H9 (cell line): ENCODE results near the gene HSD17B8. TPM values are rescaled to one million over a fixed set of nuclear protein-coding genes. Genes with fewer than 3 reads are reported as not detected.

Source experiments
- DNase-seq: peaks from one replicate; pipeline ENCODE4 v3.0.0-alpha.2; 2017
- H2AFZ ChIP-seq: one replicate; pipeline ENCODE4 v1.6.1; 2013; ENCODE audit warnings: mild to moderate bottlenecking, low read length, control low read depth, moderate library complexity
- H2AK5ac ChIP-seq: 2 replicates; pipeline ENCODE4 v1.6.1; 2013; ENCODE audit warnings: low read length, control low read depth, mixed read lengths; ENCODE audit not compliant: insufficient read length
- H2BK120ac ChIP-seq: one replicate; pipeline ENCODE4 v1.6.1; 2013; ENCODE audit warnings: low read depth, mild to moderate bottlenecking, low read length, control low read depth, inconsistent platforms; ENCODE audit not compliant: poor library complexity, severe bottlenecking
- H2BK12ac ChIP-seq: 2 replicates; pipeline ENCODE4 v1.6.1; 2013; ENCODE audit warnings: low read length, control low read depth, mixed read lengths, low read depth; ENCODE audit not compliant: insufficient read length
- H2BK15ac ChIP-seq: 2 replicates; pipeline ENCODE4 v1.6.1; 2013; ENCODE audit warnings: low read depth, low read length, control low read depth
- H2BK20ac ChIP-seq: one replicate; pipeline ENCODE4 v1.6.1; 2013; ENCODE audit warnings: low read depth, mild to moderate bottlenecking, low read length, control low read depth, inconsistent platforms; ENCODE audit not compliant: poor library complexity, severe bottlenecking
- H2BK5ac ChIP-seq: 2 replicates; pipeline ENCODE4 v1.6.1; 2013; ENCODE audit warnings: low read length, control low read depth, mixed read lengths; ENCODE audit not compliant: insufficient read length
- H3K14ac ChIP-seq: 2 replicates; pipeline ENCODE4 v1.6.1; 2013; ENCODE audit warnings: low read length, control low read depth; ENCODE audit not compliant: insufficient read depth
- H3K18ac ChIP-seq: 2 replicates; pipeline ENCODE4 v1.6.1; 2013; ENCODE audit warnings: low read depth, mild to moderate bottlenecking, mixed read lengths, low read length, control low read depth; ENCODE audit not compliant: insufficient read length
- H3K23ac ChIP-seq: 2 replicates; pipeline ENCODE4 v1.6.1; 2013; ENCODE audit warnings: low read length, control low read depth, mixed read lengths, low read depth; ENCODE audit not compliant: insufficient read length
- H3K23me2 ChIP-seq: 2 replicates; pipeline ENCODE4 v1.6.1; 2013; ENCODE audit warnings: low read depth, mild to moderate bottlenecking, mixed read lengths, low read length, control low read depth; ENCODE audit not compliant: insufficient read length, poor library complexity, severe bottlenecking
- H3K27ac ChIP-seq: 2 replicates; pipeline ENCODE4 v1.5.1; 2013; ENCODE audit warnings: low read length, control low read depth, mixed read lengths, low read depth; ENCODE audit not compliant: insufficient read length
- H3K27me3 ChIP-seq: 2 replicates; pipeline ENCODE4 v1.6.1; 2013; ENCODE audit warnings: low read length, control low read depth, inconsistent platforms; ENCODE audit not compliant: insufficient read depth
- H3K4ac ChIP-seq: 2 replicates; pipeline ENCODE4 v1.6.1; 2013; ENCODE audit warnings: low read depth, mild to moderate bottlenecking, control low read depth, inconsistent platforms, low read length, moderate library complexity
- H3K4me1 ChIP-seq: 2 replicates; pipeline ENCODE4 v1.6.1; 2013; ENCODE audit warnings: low read length, control low read depth, inconsistent platforms; ENCODE audit not compliant: insufficient read depth
- H3K4me2 ChIP-seq: 2 replicates; pipeline ENCODE4 v1.6.1; 2013; ENCODE audit warnings: low read length, control low read depth, mixed read lengths; ENCODE audit not compliant: insufficient read length, insufficient read depth
- H3K56ac ChIP-seq: 2 replicates; pipeline ENCODE4 v1.6.1; 2013; ENCODE audit warnings: low read depth, mild to moderate bottlenecking, mixed read lengths, low read length, control low read depth; ENCODE audit not compliant: insufficient read length
- H3K79me1 ChIP-seq: 2 replicates; pipeline ENCODE4 v1.6.1; 2013; ENCODE audit warnings: low read depth, mild to moderate bottlenecking, moderate library complexity, low read length, control low read depth, inconsistent platforms; ENCODE audit not compliant: insufficient read depth, poor library complexity, severe bottlenecking
- H3K79me2 ChIP-seq: 2 replicates; pipeline ENCODE4 v1.6.1; 2013; ENCODE audit warnings: low read length, control low read depth, inconsistent platforms; ENCODE audit not compliant: insufficient read depth
- H3K9ac ChIP-seq: 2 replicates; pipeline ENCODE4 v1.6.1; 2013; ENCODE audit warnings: low read length, control low read depth, mixed read lengths; ENCODE audit not compliant: insufficient read length; ENCODE audit errors: extremely low read depth
- H3K9me3 ChIP-seq: one replicate; pipeline ENCODE4 v1.6.1; 2013; ENCODE audit warnings: low read depth, low read length, inconsistent platforms; ENCODE audit not compliant: control insufficient read depth
- H3T11ph ChIP-seq: one replicate; pipeline ENCODE4 v1.6.1; 2013; ENCODE audit warnings: mild to moderate bottlenecking, low read length, control low read depth, inconsistent platforms
- H4K20me1 ChIP-seq: one replicate; pipeline ENCODE4 v1.6.1; 2013; ENCODE audit not compliant: control insufficient read depth, insufficient read length, insufficient read depth
- H4K5ac ChIP-seq: 2 replicates; pipeline ENCODE4 v1.6.1; 2013; ENCODE audit warnings: low read depth, mild to moderate bottlenecking, mixed read lengths, low read length, control low read depth; ENCODE audit not compliant: insufficient read length
- H4K8ac ChIP-seq: replicated peaks from 2 replicates; pipeline ENCODE4 v1.6.1; 2013; ENCODE audit warnings: low read length, control low read depth, mixed read lengths, low read depth; ENCODE audit not compliant: insufficient read length
- H4K91ac ChIP-seq: 2 replicates; pipeline ENCODE4 v1.6.1; 2013; ENCODE audit warnings: low read depth, mild to moderate bottlenecking, moderate library complexity, mixed read lengths, low read length, control low read depth; ENCODE audit not compliant: insufficient read length
- H3K27ac Mint-ChIP-seq, 3 experiments: 2 replicates in 2 of 3; 3 replicates in 1 of 3; pipeline ENCODE4 v1.8.0; 2020 to 2021; ENCODE audit warnings: mixed read lengths in 3 of 3, mild to moderate bottlenecking in 1 of 3, moderate library complexity in 1 of 3
- H3K27me3 Mint-ChIP-seq: 2 replicates; pipeline ENCODE4 v1.8.0; 2021; ENCODE audit warnings: low read depth, mild to moderate bottlenecking, moderate library complexity, mixed read lengths
- H3K36me3 Mint-ChIP-seq, 3 experiments: 2 replicates in 2 of 3; 3 replicates in 1 of 3; pipeline ENCODE4 v1.8.0; 2020 to 2021; ENCODE audit warnings: low read depth in 3 of 3, mixed read lengths in 3 of 3; ENCODE audit not compliant: insufficient read depth in 1 of 3
- H3K4me1 Mint-ChIP-seq, 2 experiments: 2 replicates each; pipeline ENCODE4 v1.8.0; 2020; ENCODE audit warnings: mixed read lengths in 2 of 2
- H3K4me3 Mint-ChIP-seq, 2 experiments: 2 replicates in 1 of 2; 3 replicates in 1 of 2; pipeline ENCODE4 v1.8.0; 2020 to 2021; ENCODE audit warnings: mild to moderate bottlenecking in 2 of 2, mixed read lengths in 2 of 2, moderate library complexity in 1 of 2
- H3K9me3 Mint-ChIP-seq, 2 experiments: 2 replicates in 1 of 2; 3 replicates in 1 of 2; pipeline ENCODE4 v1.8.0; 2020; ENCODE audit warnings: mild to moderate bottlenecking in 2 of 2, mixed read lengths in 2 of 2, moderate library complexity in 1 of 2
- CTCF ChIP-seq: fragments of 200-600 bp; sonication (generic); conservative IDR thresholded peaks from 3 replicates; pipeline ENCODE4 v1.8.0; 2021; ENCODE audit warnings: antibody characterized with exemption, mild to moderate bottlenecking
- WGBS: extraction: QIAGEN DNeasy Blood & Tissue Kit; methylation state at CpG from one replicate; pipeline ENCODE4 v1.1.7; 2013; ENCODE audit warnings: missing lambda C conversion rate, low lambda C conversion rate, mixed read lengths; ENCODE audit not compliant: insufficient read length; ENCODE audit errors: extremely low coverage; 5-methylcytosine and 5-hydroxymethylcytosine counted together
- total RNA-seq: library from RNA; stranded (reverse); gene quantifications from 2 replicates; pipeline ENCODE4 v1.2.1, GENCODE V29; 2021

The HSD17B8 gene
- total RNA-seq, 1 experiment from 2014 or later, result 7.1 TPM

DNA sequence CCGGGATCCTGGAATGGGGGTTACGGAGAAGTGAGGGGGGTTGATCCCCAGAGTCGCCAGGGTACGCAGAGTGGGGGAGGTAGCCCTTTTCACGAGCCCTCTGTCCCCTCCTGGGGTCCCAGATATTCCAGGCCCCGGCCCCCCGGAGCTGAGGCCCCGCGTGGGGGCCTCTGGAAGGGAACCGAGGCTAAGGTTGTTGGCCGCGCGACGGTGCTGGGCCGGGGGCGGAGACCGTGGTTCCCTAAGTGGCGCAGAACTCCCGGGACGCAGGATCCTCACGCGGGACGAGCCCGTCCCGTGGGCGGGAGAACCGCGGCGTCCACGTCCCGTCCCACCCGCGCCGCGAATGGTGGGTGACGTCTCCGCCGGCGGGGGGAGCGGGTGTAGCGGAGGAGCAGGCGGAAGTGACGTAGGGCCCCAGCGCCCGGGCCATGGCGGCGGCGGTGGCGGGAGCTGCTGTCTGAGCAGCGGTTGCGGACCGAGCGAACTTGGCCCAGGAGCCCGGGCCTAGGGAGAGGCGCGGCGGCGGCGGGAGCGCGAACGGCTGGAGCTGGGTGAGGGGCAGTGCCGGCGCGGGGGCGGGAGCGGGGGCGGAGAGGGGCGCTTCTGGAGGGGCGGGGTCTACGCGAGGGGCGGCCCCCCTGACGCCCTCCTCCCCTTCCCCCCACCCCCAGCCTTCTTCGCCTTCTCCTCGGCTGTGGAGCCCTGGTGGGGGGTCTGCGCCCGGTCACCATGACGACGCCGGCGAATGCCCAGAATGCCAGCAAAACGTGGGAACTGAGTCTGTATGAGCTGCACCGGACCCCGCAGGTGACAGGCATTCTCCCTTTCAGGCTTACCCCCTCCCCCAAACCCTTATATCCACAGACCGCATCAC lies 3.9 kb downstream of the HSD17B8 start, which contains the start of gene RING1:
TSS of gene RING1 (plus strand) at position 410 of the 877 bp plus-strand sequence. CDS start at position 733, 323 bp downstream.
- H3K27me3 Mint-ChIP-seq, result peaks cover 66% of the 10 kb centered on the region
- peaks cover 3% of the 10 kb centered on the region for H4K20me1 ChIP-seq
- TF ChIP-seq CTCF, result no peak
- no peak within 1 kb of the TSS for H3K9ac ChIP-seq
- no peak within 1 kb of the TSS for H2BK15ac ChIP-seq
- no peak within 1 kb of the TSS for H2BK12ac ChIP-seq
- H3K4ac ChIP-seq, result no peak within 1 kb of the TSS
- H3K79me1 ChIP-seq, result no peaks in the 10 kb centered on the region
- no peak within 1 kb of the TSS for H3T11ph ChIP-seq
- peaks cover 42 to 52% of the 10 kb centered on the region in 2 experiments for H3K4me1 Mint-ChIP-seq
- H4K8ac ChIP-seq, result no peak within 1 kb of the TSS
- H3K27ac ChIP-seq, result no peak within 1 kb of the TSS
- peaks cover 13 to 33% (median 21%) of the 10 kb centered on the region in 3 experiments for H3K36me3 Mint-ChIP-seq
- peaks cover 30% of the 10 kb centered on the region; the same call in 1 of the 2 replicates for H3K27me3 ChIP-seq
- peak; percentile 85 for DNase-seq
- no peak within 1 kb of the TSS for H3K23ac ChIP-seq
- 0 out of 2 replicates have a peak within 1 kb of the TSS, but pooled peaks have one; percentile 47 for H3K14ac ChIP-seq
- H3K9me3 Mint-ChIP-seq, result no peaks in the 10 kb centered on the region; a peak in 1 of 5 replicates
- H3K4me1 ChIP-seq, result peaks cover 6% of the 10 kb centered on the region; the same call in 1 of the 2 replicates
- H2BK5ac ChIP-seq, result no peak within 1 kb of the TSS
- H3K56ac ChIP-seq, result no peak within 1 kb of the TSS
- H3K23me2 ChIP-seq, result peaks cover 24% of the 10 kb centered on the region
- WGBS, result no CpG with 5 or more reads among the region's 86 CpGs
- H3K18ac ChIP-seq, result peak within 1 kb of the TSS; percentile 23
- peak within 1 kb of the TSS; percentile 80 for H3K4me2 ChIP-seq
- no peak within 1 kb of the TSS for H2BK120ac ChIP-seq
- H3K79me2 ChIP-seq, result no peaks in the 10 kb centered on the region
- H2BK20ac ChIP-seq, result no peak within 1 kb of the TSS
- no peaks in the 10 kb centered on the region for H3K9me3 ChIP-seq
- H4K91ac ChIP-seq, result no peak within 1 kb of the TSS
- no peak within 1 kb of the TSS for H2AFZ ChIP-seq
- no peak within 1 kb of the TSS for H2AK5ac ChIP-seq
- H3K4me3 Mint-ChIP-seq, result peak within 1 kb of the TSS; percentile 83 to 95
- H3K27ac Mint-ChIP-seq, result peak within 1 kb of the TSS; percentile 4 to 86 (median 8); a peak in 3 of 7 replicates
- no peak within 1 kb of the TSS for H4K5ac ChIP-seq
